Measurements from ENCODE around the gene NLRP11. TPM values are rescaled to one million over a fixed set of nuclear protein-coding genes. Genes with fewer than 3 reads are reported as not detected.
"Not testable (repeated sequence)": the region's sequence is repeated elsewhere in the genome, so short reads cannot be mapped to it uniquely, and the experiment has no call there.

Gene NLRP11
- total and polyA plus RNA-seq, 2 donors = under 0.01 to 0.02 TPM

GRCh38 chr19:55766466-55766865, 65.3 kb downstream of the NLRP11 start:
- no peaks in the 10 kb centered on the region for H3K4me1 ChIP-seq (ENCODE audit: control insufficient read depth in 2 of 2, insufficient read depth in 2 of 2, low read length in 2 of 2)
- no peaks in the 10 kb centered on the region for H3K36me3 ChIP-seq (ENCODE audit: control insufficient read depth in 2 of 2, insufficient read depth in 2 of 2, low read length in 1 of 2)
- no peaks in the 10 kb centered on the region for H3K9me3 ChIP-seq (ENCODE audit: control insufficient read depth in 2 of 2, insufficient read depth in 1 of 2, low read length in 1 of 2)
- H3K27ac ChIP-seq (ENCODE audit: low read depth in 1 of 2, low read length in 1 of 2) = no peak overlapping the region
- H3K27me3 ChIP-seq (ENCODE audit: control insufficient read depth in 2 of 2, insufficient read depth in 1 of 2, low read length in 1 of 2) = no peaks in the 10 kb centered on the region
- DNase-seq (ENCODE audit: low read depth in 6 of 9, low spot score in 9 of 9) = peak in 1 of 9 donors; percentile 1
- H3K4me3 ChIP-seq (ENCODE audit: low read length in 2 of 2) = no peak overlapping the region
- 71% methylated on average over 7 of the region's 7 CpGs for WGBS

GRCh38 chr19:55758797-55759196, 73.0 kb downstream of the NLRP11 start, which contains the start of gene RFPL4A:
Gene RFPL4A, plus strand, starts transcription at chr19:55759097. Its CDS starts 2,704 bp downstream, at chr19:55761801.
- not testable (repeated sequence) for H3K4me3 ChIP-seq (ENCODE audit: low read length in 2 of 2); H3K36me3 ChIP-seq (ENCODE audit: control insufficient read depth in 2 of 2, insufficient read depth in 2 of 2, low read length in 1 of 2); H3K4me1 ChIP-seq (ENCODE audit: control insufficient read depth in 2 of 2, insufficient read depth in 2 of 2, low read length in 2 of 2); DNase-seq (ENCODE audit: low read depth in 6 of 9, low spot score in 9 of 9); H3K9me3 ChIP-seq (ENCODE audit: control insufficient read depth in 2 of 2, insufficient read depth in 1 of 2, low read length in 1 of 2); H3K27ac ChIP-seq (ENCODE audit: low read depth in 1 of 2, low read length in 1 of 2); H3K27me3 ChIP-seq (ENCODE audit: control insufficient read depth in 2 of 2, insufficient read depth in 1 of 2, low read length in 1 of 2)
- 97% methylated on average over 2 of the region's 3 CpGs for WGBS

GRCh38 chr19:55756808-55757207, 75.0 kb downstream of the NLRP11 start:
- DNase-seq (ENCODE audit: low read depth in 6 of 9, low spot score in 9 of 9); H3K27me3 ChIP-seq (ENCODE audit: control insufficient read depth in 2 of 2, insufficient read depth in 1 of 2, low read length in 1 of 2); H3K4me1 ChIP-seq (ENCODE audit: control insufficient read depth in 2 of 2, insufficient read depth in 2 of 2, low read length in 2 of 2); H3K4me3 ChIP-seq (ENCODE audit: low read length in 2 of 2); H3K36me3 ChIP-seq (ENCODE audit: control insufficient read depth in 2 of 2, insufficient read depth in 2 of 2, low read length in 1 of 2); H3K27ac ChIP-seq (ENCODE audit: low read depth in 1 of 2, low read length in 1 of 2); H3K9me3 ChIP-seq (ENCODE audit: control insufficient read depth in 2 of 2, insufficient read depth in 1 of 2, low read length in 1 of 2): not testable (repeated sequence)
- WGBS = 83% methylated on average over 4 of the region's 4 CpGs

- no peaks in the 10 kb centered on the region for H3K27me3 ChIP-seq (ENCODE audit: control insufficient read depth in 2 of 2, insufficient read depth in 1 of 2, low read length in 1 of 2)
- DNase-seq (ENCODE audit: low read depth in 6 of 9, low spot score in 9 of 9) = no peak
- no peak overlapping the region for H3K4me3 ChIP-seq (ENCODE audit: low read length in 2 of 2)
- 68% methylated on average over 3 of the region's 3 CpGs for WGBS
- H3K4me1 ChIP-seq (ENCODE audit: control insufficient read depth in 2 of 2, insufficient read depth in 2 of 2, low read length in 2 of 2) = no peaks in the 10 kb centered on the region
- H3K9me3 ChIP-seq (ENCODE audit: control insufficient read depth in 2 of 2, insufficient read depth in 1 of 2, low read length in 1 of 2) = no peaks in the 10 kb centered on the region
- H3K27ac ChIP-seq (ENCODE audit: low read depth in 1 of 2, low read length in 1 of 2) = no peak overlapping the region
- H3K36me3 ChIP-seq (ENCODE audit: control insufficient read depth in 2 of 2, insufficient read depth in 2 of 2, low read length in 1 of 2) = no peaks in the 10 kb centered on the region
These were observed 78.4 kb downstream of the NLRP11 start for GRCh38 chr19:55753401-55753800.

- H3K4me1 ChIP-seq (ENCODE audit: control insufficient read depth in 2 of 2, insufficient read depth in 2 of 2, low read length in 2 of 2) = no peaks in the 10 kb centered on the region
- no peaks in the 10 kb centered on the region for H3K36me3 ChIP-seq (ENCODE audit: control insufficient read depth in 2 of 2, insufficient read depth in 2 of 2, low read length in 1 of 2)
- H3K27me3 ChIP-seq (ENCODE audit: control insufficient read depth in 2 of 2, insufficient read depth in 1 of 2, low read length in 1 of 2) = no peaks in the 10 kb centered on the region
- no peak for DNase-seq (ENCODE audit: low read depth in 6 of 9, low spot score in 9 of 9)
- H3K9me3 ChIP-seq (ENCODE audit: control insufficient read depth in 2 of 2, insufficient read depth in 1 of 2, low read length in 1 of 2) = no peaks in the 10 kb centered on the region
- H3K4me3 ChIP-seq (ENCODE audit: low read length in 2 of 2) = no peak overlapping the region
- WGBS = 96% methylated on average over 6 of the region's 6 CpGs
- no peak overlapping the region for H3K27ac ChIP-seq (ENCODE audit: low read depth in 1 of 2, low read length in 1 of 2)
These were observed 81.1 kb downstream of the NLRP11 start for GRCh38 chr19:55750715-55751114.

GRCh38 chr19:55738302-55738701, 93.5 kb downstream of the NLRP11 start, which contains the start of gene NLRP9:
Gene NLRP9, minus strand, starts transcription at chr19:55738402. Its CDS starts 28 bp downstream, at chr19:55738374.
- Histone ChIP-seq H3K4me3 (ENCODE audit: low read length in 2 of 2) (no peak within 1 kb of the TSS), H3K4me1 (ENCODE audit: control insufficient read depth in 2 of 2, insufficient read depth in 2 of 2, low read length in 2 of 2) (no peaks in the 10 kb centered on the region), H3K9me3 (ENCODE audit: control insufficient read depth in 2 of 2, insufficient read depth in 1 of 2, low read length in 1 of 2) (no peaks in the 10 kb centered on the region), H3K27me3 (ENCODE audit: control insufficient read depth in 2 of 2, insufficient read depth in 1 of 2, low read length in 1 of 2) (no peaks in the 10 kb centered on the region), H3K36me3 (ENCODE audit: control insufficient read depth in 2 of 2, insufficient read depth in 2 of 2, low read length in 1 of 2) (no peaks in the 10 kb centered on the region), H3K27ac (ENCODE audit: low read depth in 1 of 2, low read length in 1 of 2) (no peak within 1 kb of the TSS)
- no peak for DNase-seq (ENCODE audit: low read depth in 6 of 9, low spot score in 9 of 9)
- WGBS = 98% methylated on average over 3 of the region's 3 CpGs

Other genes with a start within 250 kb of the NLRP11 start
- 4.6 TPM for gene FIZ1, start 232.5 kb downstream of the NLRP11 start, total RNA-seq
- 11.9 TPM for gene FIZ1, start 232.5 kb downstream of the NLRP11 start, polyA plus RNA-seq
- gene ZNF524, start 231.7 kb downstream of the NLRP11 start, total RNA-seq = 13.3 TPM
- gene ZNF524, start 231.7 kb downstream of the NLRP11 start, polyA plus RNA-seq = 25.0 TPM
- 0.85 TPM for gene ZNF865, start 226.4 kb downstream of the NLRP11 start, total RNA-seq
- 7.2 TPM for gene ZNF865, start 226.4 kb downstream of the NLRP11 start, polyA plus RNA-seq
- 2.7 TPM for gene ZNF784, start 207.4 kb downstream of the NLRP11 start, total RNA-seq
- gene ZNF784, start 207.4 kb downstream of the NLRP11 start, polyA plus RNA-seq = 5.4 TPM
- gene ZNF580, start 191.0 kb downstream of the NLRP11 start, total RNA-seq = 6.4 TPM
- gene ZNF580, start 191.0 kb downstream of the NLRP11 start, polyA plus RNA-seq = 32.9 TPM
- gene ZNF581, start 188.3 kb downstream of the NLRP11 start, total RNA-seq = 19.0 TPM
- gene ZNF581, start 188.3 kb downstream of the NLRP11 start, polyA plus RNA-seq = 22.9 TPM
- gene CCDC106, start 183.8 kb downstream of the NLRP11 start, total RNA-seq = 6.2 TPM
- gene CCDC106, start 183.8 kb downstream of the NLRP11 start, polyA plus RNA-seq = 17.2 TPM
- gene U2AF2, start 177.0 kb downstream of the NLRP11 start, total RNA-seq = 137 TPM
- gene U2AF2, start 177.0 kb downstream of the NLRP11 start, polyA plus RNA-seq = 123 TPM
- gene EPN1, start 156.8 kb downstream of the NLRP11 start, total RNA-seq = 9.9 TPM
- gene EPN1, start 156.8 kb downstream of the NLRP11 start, polyA plus RNA-seq = 34.6 TPM
- gene NLRP9, start 93.6 kb downstream of the NLRP11 start, total RNA-seq = not detected
- gene NLRP9, start 93.6 kb downstream of the NLRP11 start, polyA plus RNA-seq = 0.02 TPM
- 0.33 TPM for gene RFPL4A, start 72.9 kb downstream of the NLRP11 start, total RNA-seq
- gene RFPL4A, start 72.9 kb downstream of the NLRP11 start, polyA plus RNA-seq = 0.23 TPM
- 0.28 TPM for gene RFPL4AL1, start 62.9 kb downstream of the NLRP11 start, total RNA-seq
- 0.05 TPM for gene RFPL4AL1, start 62.9 kb downstream of the NLRP11 start, polyA plus RNA-seq
- gene NLRP4, start 4.5 kb upstream of the NLRP11 start, total RNA-seq = under 0.01 TPM
- gene NLRP4, start 4.5 kb upstream of the NLRP11 start, polyA plus RNA-seq = 0.09 TPM
- gene NLRP13, start 100.3 kb upstream of the NLRP11 start, total RNA-seq = not detected
- 0.02 TPM for gene NLRP13, start 100.3 kb upstream of the NLRP11 start, polyA plus RNA-seq
- gene NLRP8, start 115.8 kb upstream of the NLRP11 start, total RNA-seq = not detected
- gene NLRP8, start 115.8 kb upstream of the NLRP11 start, polyA plus RNA-seq = not detected
- gene NLRP5, start 154.8 kb upstream of the NLRP11 start, total RNA-seq = not detected
- gene NLRP5, start 154.8 kb upstream of the NLRP11 start, polyA plus RNA-seq = 0.02 TPM

Data from thymus (tissue), 11 donors.